Prostate gland (tissue), 2 donors: Measurements from ENCODE around the gene ACVR1.

ENCODE experiments used
- CTCF ChIP-seq, 4 experiments: fragments of 200-600 bp in 2 of 4; fragments of 450-650 bp in 2 of 4; sonication (generic) in 2 of 4; IDR thresholded peaks; 1 replicate in 3 of 4; 2 replicates in 1 of 4; pipeline ENCODE4 v1.5.1; 2016 to 2019; ENCODE audit warnings: antibody characterized with exemption in 4 of 4, mild to moderate bottlenecking in 2 of 4, moderate library complexity in 2 of 4
- POLR2AphosphoS5 ChIP-seq: sonication (generic); formaldehyde crosslinking; IDR thresholded peaks from one replicate; pipeline ENCODE4 v1.6.1; 2017; ENCODE audit warnings: antibody characterized with exemption

- TF ChIP-seq POLR2AphosphoS5: no peak
- TF ChIP-seq CTCF (IDR thresholded peaks at IDR 0.05): no peak
These were observed 180.1 kb downstream of the ACVR1 start for GRCh38 chr2:157696036-157696435.
